HG02840 (cell line): ENCODE data around the gene CD163L1.
"Not testable (repeated sequence)": the region's sequence is repeated elsewhere in the genome, so short reads cannot be mapped to it uniquely, and the experiment has no call there.

Experiments used
- ATAC-seq: cut with Tn5 transposase; IDR thresholded peaks from one replicate; pipeline ENCODE4 v1.9.1; 2021; ENCODE audit warnings: mild to moderate bottlenecking, moderate library complexity, moderate number of reproducible peaks; ENCODE audit not compliant: unreplicated experiment, low FRiP score

CD163L1 gene

GRCh38 chr12:7337790-7338189 lies 106.2 kb downstream of the CD163L1 start:
- not testable (repeated sequence) for ATAC-seq

GRCh38 chr12:7327918-7328317 lies 116.0 kb downstream of the CD163L1 start:
- no peak for ATAC-seq

GRCh38 chr12:7324176-7324575 lies 119.8 kb downstream of the CD163L1 start:
- ATAC-seq, result no peak

- ATAC-seq, result no peak
Measured at GRCh38 chr12:7322599-7322998, 121.4 kb downstream of the CD163L1 start.

GRCh38 chr12:7321624-7322023 lies 122.3 kb downstream of the CD163L1 start:
- ATAC-seq, result no peak

GRCh38 chr12:7319930-7320329 lies 124.0 kb downstream of the CD163L1 start:
- ATAC-seq, result no peak

- ATAC-seq, result no peak
Measured at GRCh38 chr12:7310070-7310469, 133.9 kb downstream of the CD163L1 start.
